Measurements from ENCODE around the gene CHRDL2.

Gene CHRDL2

GRCh38 chr11:74684661-74685060 lies 46.6 kb downstream of the CHRDL2 start:
- no peak for DNase-seq

DNA sequence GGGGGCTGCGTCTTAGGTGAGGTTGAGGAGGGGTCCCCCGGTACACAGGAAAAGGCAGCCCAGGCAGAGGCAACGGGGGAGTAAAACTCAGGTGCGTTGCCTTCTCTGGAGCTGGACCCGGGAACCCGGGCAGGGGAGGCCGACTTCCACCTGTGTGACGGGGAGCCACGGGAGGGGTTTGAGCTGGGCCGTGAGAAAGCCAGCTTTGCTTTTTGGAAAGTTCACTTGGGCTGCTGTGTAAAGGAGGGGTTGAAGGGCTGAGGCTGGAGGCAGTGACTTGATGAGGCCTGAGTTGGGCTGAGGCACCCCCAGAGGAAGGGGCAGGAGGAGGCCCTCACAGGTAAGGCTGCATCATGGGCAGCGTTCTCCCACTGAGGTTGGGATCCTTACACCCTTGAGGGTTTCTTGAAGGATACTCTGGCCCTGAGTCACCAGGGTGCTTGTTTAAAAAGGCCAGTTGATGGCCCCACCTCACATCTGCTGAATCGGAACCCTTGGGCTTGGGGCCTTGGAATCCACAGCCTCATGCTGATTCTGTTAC lies 47.2 kb downstream of the CHRDL2 start:
- no peak for DNase-seq

DNA sequence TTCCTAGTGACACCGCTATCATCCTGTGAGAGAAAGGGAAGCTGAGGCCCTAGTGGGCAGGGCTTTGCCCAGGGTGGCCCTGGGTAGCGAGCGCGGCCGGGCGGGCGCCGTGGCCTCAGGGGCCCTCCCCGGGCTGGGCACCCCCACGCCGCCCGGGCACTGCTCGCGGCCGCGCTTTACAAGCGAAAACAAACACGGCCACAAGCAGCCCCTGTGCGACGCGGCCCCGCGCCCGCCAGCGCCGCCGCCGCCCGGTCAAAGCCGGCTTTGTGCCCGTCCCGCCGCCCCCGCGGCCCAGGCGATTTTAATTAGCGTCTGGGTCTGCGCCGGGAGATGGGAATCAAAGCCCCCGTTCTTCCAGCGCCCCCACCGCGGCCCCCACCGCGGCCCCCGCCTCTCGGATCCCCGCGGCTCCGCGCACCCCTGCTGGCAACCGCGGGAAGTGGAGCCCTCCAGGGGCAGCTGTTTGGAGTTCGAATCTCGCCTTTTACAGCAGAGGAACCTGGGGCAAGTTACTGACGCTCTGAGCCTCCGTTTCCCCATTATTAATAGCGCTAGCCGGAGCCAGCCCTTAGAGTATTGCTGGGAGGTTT lies 47.9 kb downstream of the CHRDL2 start:
- no peak for DNase-seq

GRCh38 chr11:74682731-74683278 lies 48.4 kb downstream of the CHRDL2 start:
- no peak for DNase-seq

DNA sequence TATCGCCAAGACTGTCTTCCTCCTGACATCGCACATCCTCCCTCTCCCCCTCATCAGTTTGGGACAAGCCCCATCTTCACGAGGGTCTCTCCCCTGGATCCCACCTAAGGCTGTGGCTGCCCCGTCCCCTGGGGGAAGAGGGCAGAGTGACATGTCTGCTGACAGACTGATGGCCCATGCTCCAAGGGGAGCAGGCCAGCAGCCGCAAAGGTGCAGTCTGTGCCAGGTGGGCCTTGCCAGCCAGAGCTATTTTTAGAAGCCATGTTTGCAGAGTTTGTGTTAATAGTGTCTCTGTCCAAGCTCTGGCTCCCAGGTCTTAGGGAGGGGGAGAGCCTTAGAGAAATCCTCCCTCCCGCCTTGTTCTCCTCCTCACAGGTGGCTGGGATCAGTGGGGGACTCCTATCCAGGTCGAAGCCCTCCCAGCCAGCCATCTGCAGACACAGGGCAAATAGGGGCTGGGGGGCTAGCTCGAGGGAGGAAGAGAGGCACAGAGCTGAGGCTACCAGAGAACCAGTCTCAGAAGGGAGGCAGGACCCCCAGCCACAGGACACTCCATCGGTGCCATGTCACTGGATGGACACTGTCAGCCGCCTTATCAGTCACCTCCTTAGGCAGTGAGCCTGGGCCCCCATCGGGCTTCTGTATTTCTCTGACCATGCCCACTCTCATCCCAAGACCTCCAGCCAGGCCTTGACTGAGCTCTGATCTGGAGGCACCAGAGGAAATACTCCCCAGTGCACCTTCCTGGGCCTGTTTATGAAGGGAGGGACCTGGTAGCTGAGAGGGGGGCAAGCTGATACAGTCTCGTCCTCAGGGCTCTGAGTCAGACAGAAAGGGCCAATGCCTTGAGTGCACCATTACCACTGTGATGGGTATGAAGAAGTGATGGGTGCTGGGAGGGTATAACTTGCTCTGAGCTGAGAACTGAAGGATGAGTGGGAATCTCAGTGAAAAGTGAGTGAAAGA lies 49.3 kb downstream of the CHRDL2 start:
- DNase-seq, result no peak

GRCh38 chr11:74680703-74681531 lies 50.3 kb downstream of the CHRDL2 start:
- no peak for DNase-seq

DNA sequence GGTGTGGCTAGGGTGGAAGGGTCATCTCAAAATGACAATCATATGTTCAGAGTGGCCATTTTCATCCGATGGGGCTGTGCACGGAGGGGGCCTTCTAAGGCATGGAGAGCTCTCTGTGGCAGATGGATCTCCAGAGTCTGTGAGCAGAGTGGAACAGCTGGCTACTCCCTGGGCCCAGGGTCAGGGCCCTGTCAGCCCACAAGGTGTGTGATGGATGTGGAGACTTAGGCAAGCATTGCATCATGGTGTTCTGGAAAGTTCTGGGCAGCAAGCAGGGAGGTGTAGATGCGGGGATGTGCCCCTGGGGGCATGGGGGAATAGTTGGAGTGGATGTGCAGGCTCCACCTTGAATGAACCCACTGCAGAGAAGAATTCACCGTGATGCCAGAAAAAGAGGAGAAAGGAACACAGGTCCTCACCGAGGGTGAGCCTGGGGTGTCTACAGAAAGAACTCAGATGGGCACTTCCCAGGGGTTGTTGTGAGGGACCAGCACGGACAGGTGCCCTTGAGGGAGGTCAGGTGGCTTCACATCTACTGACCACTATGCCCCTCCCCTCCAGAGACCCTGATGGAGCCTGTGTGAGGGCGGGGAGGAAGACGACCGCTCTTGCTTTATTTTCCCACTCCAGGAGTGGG lies 51.1 kb downstream of the CHRDL2 start:
- DNase-seq, result no peak

GRCh38 chr11:74679513-74679865 lies 51.7 kb downstream of the CHRDL2 start:
- no peak for DNase-seq

- no peak for DNase-seq
Measured at GRCh38 chr11:74678591-74679512, 52.4 kb downstream of the CHRDL2 start.

DNA sequence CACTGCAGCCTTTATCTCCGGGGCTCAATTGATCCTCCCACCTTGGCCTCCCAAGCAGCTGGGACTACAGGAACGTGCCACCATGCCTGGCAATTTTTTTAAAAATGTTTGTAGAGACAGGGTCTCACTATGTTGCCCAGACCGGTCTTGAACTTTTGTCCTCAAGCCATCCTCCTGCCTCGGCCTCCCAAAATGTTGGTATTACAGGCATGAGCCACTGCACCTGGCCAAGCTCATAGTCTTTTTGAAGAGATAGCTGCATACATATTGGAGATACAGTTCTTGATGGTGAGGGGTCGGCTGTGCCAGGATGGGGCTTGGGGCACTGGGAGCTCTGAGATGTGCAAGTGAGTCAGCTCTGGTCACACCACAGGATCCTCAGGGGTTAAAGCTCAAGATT lies 53.2 kb downstream of the CHRDL2 start:
- no peak for DNase-seq

DNA sequence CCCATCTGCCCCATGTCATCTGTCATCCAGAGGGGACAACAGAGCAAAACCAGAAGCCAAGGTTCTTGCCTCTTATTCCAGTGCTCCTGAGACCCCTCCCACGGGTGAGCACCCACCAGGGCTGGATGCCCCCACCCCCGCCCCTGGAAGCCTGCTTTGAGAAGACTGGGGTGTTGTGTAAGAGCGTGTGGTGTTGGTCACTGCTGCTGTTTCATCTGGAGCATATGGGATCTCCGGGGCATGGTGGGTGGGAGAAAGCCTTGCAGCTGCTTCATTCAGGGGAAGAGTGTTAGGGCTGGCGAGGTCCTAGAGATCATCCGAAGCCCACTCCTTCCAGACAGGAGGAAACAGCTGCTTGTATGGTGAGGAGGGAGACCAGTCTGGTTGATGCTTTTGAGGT lies 54.1 kb downstream of the CHRDL2 start:
- no peak for DNase-seq

GRCh38 chr11:74676596-74676995 lies 54.6 kb downstream of the CHRDL2 start:
- no peak for DNase-seq

GRCh38 chr11:74675761-74676160 lies 55.5 kb downstream of the CHRDL2 start:
- no peak for DNase-seq

DNA sequence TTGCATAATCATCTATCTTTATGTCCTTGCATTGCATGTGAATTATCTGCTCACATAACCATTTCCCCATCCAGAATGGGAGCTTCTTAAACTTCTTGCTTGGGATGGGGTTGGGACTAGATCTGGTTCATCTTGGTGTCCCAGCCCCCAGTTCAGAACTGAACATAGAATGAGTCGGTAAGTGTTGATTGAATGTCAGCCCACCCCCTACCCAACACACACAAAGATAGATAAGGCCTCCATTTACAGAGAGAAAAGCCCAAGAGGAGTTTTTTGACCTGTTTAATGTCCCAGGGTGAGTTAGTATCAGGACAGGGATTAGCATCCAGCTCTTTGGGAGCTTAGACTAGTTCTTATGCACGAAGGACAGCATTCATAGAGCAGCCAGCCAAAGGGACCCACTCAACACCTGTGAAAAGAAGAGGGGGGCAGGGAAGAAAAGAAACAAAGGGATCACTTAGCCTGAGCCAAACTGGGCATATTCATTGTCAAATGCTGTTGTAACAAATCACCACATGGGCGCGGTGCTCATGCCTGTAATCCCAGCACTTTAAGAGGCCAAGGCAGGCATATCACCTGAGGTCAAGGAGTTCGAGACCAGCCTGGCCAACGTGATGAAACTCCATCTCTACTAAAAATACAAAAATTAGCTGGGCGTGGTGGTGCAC lies 57.4 kb downstream of the CHRDL2 start:
- no peak for DNase-seq

DNA sequence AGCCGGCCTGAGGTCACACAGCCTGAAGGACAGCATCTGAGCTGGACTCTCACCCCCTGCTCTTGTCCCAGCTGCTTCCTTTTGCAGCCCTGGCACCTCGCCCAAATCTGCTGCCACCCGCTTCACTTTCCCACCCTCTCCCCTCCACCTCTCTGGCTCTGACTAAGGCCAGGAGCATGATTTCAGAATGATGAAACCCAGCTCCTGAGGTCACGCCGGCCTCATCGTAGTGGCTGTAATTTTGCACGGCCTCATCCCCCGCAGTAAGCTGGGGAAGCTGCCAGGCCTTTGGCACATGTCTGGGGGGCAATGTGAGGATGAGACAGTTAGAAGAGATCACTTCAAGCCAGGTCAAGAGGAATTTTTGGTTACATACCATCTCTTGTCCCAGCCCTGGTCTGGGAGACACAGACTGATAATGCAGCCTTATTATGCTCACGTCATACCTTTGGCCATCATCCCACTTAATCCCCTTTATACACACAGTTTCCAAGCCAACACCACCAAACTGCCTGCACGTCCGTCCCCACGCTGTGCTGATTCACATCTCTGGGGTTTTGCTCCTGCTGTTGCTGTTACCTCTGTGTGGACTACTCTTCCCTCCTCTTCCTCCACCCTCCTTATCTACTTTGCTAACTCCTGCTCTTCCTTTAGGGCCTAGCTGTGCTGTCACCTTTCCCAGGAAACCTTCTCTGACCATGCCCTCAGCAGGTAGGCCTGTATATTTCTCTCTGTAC lies 58.1 kb downstream of the CHRDL2 start:
- no peak for DNase-seq

- no peak for DNase-seq
Measured at GRCh38 chr11:74672332-74672955, 58.8 kb downstream of the CHRDL2 start.

DNA sequence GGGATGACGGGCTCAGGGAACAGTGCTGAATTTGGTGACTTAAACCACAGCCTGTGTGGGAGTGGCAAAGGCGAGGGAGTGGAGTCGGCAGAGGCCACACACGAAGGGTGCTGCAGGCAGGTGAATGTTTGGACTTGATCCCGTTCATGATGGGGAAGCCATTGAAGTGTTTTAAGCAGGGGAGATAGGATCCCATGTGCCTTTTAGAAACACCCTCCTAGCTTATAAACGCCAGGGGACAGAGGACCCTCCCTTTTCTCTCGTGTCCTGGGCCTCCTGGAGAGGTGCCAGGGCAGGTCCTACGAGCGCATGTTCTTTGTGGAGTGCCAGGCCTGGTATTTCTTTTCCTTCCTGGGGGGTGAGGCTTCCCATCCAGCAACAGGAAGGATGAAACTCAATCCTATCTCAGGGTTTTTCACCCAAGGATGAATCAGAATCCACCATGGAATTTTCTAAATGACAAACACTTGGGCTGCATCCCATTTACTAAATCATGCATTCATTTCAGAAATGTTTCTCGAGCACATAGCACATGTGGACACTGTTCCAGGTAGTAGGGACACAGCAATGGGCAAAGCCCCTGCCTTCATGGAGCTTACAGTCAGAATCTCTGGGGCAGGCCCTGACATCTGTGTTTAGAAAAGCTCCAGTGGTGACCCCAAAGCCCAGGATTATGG lies 59.6 kb downstream of the CHRDL2 start:
- no peak for DNase-seq

- DNase-seq, result no peak
Measured at GRCh38 chr11:74670171-74670570, 61.1 kb downstream of the CHRDL2 start.

All from stimulated activated naive CD4-positive, alpha-beta T cell treated with Interleukin-2 at 50 U/mL for 16 hours (primary cell).